GM21381 (cell line): ENCODE measurements around the gene HIPK1.
"Not testable (repeated sequence)": the region's sequence is repeated elsewhere in the genome, so short reads cannot be mapped to it uniquely, and the experiment has no call there.

Experiments used
- ATAC-seq: cut with Tn5 transposase; IDR thresholded peaks from one replicate; pipeline ENCODE4 v1.9.1; 2021; ENCODE audit warnings: mild to moderate bottlenecking, moderate library complexity; ENCODE audit not compliant: unreplicated experiment

HIPK1 gene

GRCh38 chr1:113980110-113980509 is 51.0 kb downstream of the HIPK1 start:
- no peak for ATAC-seq

GRCh38 chr1:113981962-113982931 is 53.1 kb downstream of the HIPK1 start:
- ATAC-seq: no peak

- no peak for ATAC-seq
Measured at GRCh38 chr1:113982949-113983348, 53.8 kb downstream of the HIPK1 start.

GRCh38 chr1:113983391-113983790 is 54.3 kb downstream of the HIPK1 start:
- no peak for ATAC-seq

- ATAC-seq: no peak
Measured at GRCh38 chr1:113983826-113984225, 54.7 kb downstream of the HIPK1 start.

- ATAC-seq: no peak
Measured at GRCh38 chr1:113984710-113985109, 55.6 kb downstream of the HIPK1 start.

GRCh38 chr1:113986802-113987201 is 57.7 kb downstream of the HIPK1 start:
- no peak for ATAC-seq

GRCh38 chr1:113987259-113987658 is 58.1 kb downstream of the HIPK1 start:
- no peak for ATAC-seq

GRCh38 chr1:113990530-113990929 is 61.4 kb downstream of the HIPK1 start:
- no peak for ATAC-seq

- ATAC-seq: no peak
Measured at GRCh38 chr1:113990961-113991360, 61.8 kb downstream of the HIPK1 start.

- no peak for ATAC-seq
Measured at GRCh38 chr1:113991467-113991997, 62.4 kb downstream of the HIPK1 start.

GRCh38 chr1:113993072-113993471 is 63.9 kb downstream of the HIPK1 start:
- no peak for ATAC-seq

- ATAC-seq: no peak
Measured at GRCh38 chr1:113993766-113994165, 64.6 kb downstream of the HIPK1 start.

GRCh38 chr1:113995382-113995781 is 66.3 kb downstream of the HIPK1 start:
- no peak for ATAC-seq

- no peak for ATAC-seq
Measured at GRCh38 chr1:113998361-113998760, 69.2 kb downstream of the HIPK1 start.

- no peak for ATAC-seq
Measured at GRCh38 chr1:113999233-113999632, 70.1 kb downstream of the HIPK1 start.

GRCh38 chr1:113999799-114000198 is 70.7 kb downstream of the HIPK1 start:
- ATAC-seq: no peak

- ATAC-seq: no peak
Measured at GRCh38 chr1:114000406-114000805, 71.3 kb downstream of the HIPK1 start.

- ATAC-seq: no peak
Measured at GRCh38 chr1:114002492-114003239, 73.5 kb downstream of the HIPK1 start.

GRCh38 chr1:114003431-114003830 is 74.3 kb downstream of the HIPK1 start:
- no peak for ATAC-seq

GRCh38 chr1:114006825-114007224 is 77.7 kb downstream of the HIPK1 start:
- ATAC-seq: not testable (repeated sequence)
